NCI-H146 (cell line): Measurements from ENCODE around the gene UTF1.

Source experiments
- DNase-seq: peaks from one replicate; lab custom pipeline; 2025; lab: John Stamatoyannopoulos, UW

UTF1 gene

GRCh38 chr10:133196936-133197758, 32.9 kb upstream of the UTF1 start:
- DNase-seq, result no peak

GRCh38 chr10:133197786-133198185, 32.2 kb upstream of the UTF1 start:
- no peak for DNase-seq

- no peak for DNase-seq
Observed at GRCh38 chr10:133198206-133198605, 31.8 kb upstream of the UTF1 start.

- no peak for DNase-seq
Observed at GRCh38 chr10:133198621-133199487, 31.2 kb upstream of the UTF1 start.

GRCh38 chr10:133199488-133199885, 30.5 kb upstream of the UTF1 start:
- DNase-seq, result no peak

GRCh38 chr10:133199992-133200611, 29.9 kb upstream of the UTF1 start:
- no peak for DNase-seq

- no peak for DNase-seq
Observed at GRCh38 chr10:133200621-133201031, 29.4 kb upstream of the UTF1 start.

- no peak for DNase-seq
Observed at GRCh38 chr10:133201151-133201947, 28.7 kb upstream of the UTF1 start.

- no peak for DNase-seq
Observed at GRCh38 chr10:133201948-133202725, 27.9 kb upstream of the UTF1 start.

GRCh38 chr10:133202778-133203651, 27.0 kb upstream of the UTF1 start:
- DNase-seq, result no peak

- no peak for DNase-seq
Observed at GRCh38 chr10:133203652-133204195, 26.3 kb upstream of the UTF1 start.

- DNase-seq, result no peak
Observed at GRCh38 chr10:133204226-133205015, 25.6 kb upstream of the UTF1 start.

- no peak for DNase-seq
Observed at GRCh38 chr10:133205146-133205545, 24.9 kb upstream of the UTF1 start.

GRCh38 chr10:133206356-133207040, 23.5 kb upstream of the UTF1 start:
- DNase-seq, result no peak

GRCh38 chr10:133207041-133207600, 22.9 kb upstream of the UTF1 start:
- DNase-seq, result no peak

- no peak for DNase-seq
Observed at GRCh38 chr10:133207627-133208026, 22.4 kb upstream of the UTF1 start.

GRCh38 chr10:133208466-133208865, 21.6 kb upstream of the UTF1 start:
- DNase-seq, result no peak

GRCh38 chr10:133209117-133209516, 20.9 kb upstream of the UTF1 start:
- no peak for DNase-seq
